Smooth muscle cell (in vitro differentiated cells): Measurements from ENCODE around the gene GTSF1L. TPM values are rescaled to one million over a fixed set of nuclear protein-coding genes. Genes with fewer than 3 reads are reported as not detected.

Experiments
- DNase-seq: peaks from one replicate; lab custom pipeline; 2025; ENCODE audit not compliant: unreplicated experiment; lab: John Stamatoyannopoulos, UW
- H2AFZ ChIP-seq: fragments of 200-600 bp; sonication (generic); 2 replicates; pipeline ENCODE4 v1.6.0; 2016; ENCODE audit warnings: antibody characterized with exemption, low read depth, mild to moderate bottlenecking
- H3F3A ChIP-seq: fragments of 200-600 bp; sonication (generic); 2 replicates; pipeline ENCODE4 v1.6.0; 2017; ENCODE audit warnings: antibody characterized with exemption, low read depth
- H3K27ac ChIP-seq: fragments of 200-600 bp; sonication (generic); 2 replicates; pipeline ENCODE4 v1.5.1; 2016; ENCODE audit warnings: low read depth, mild to moderate bottlenecking
- H3K27me3 ChIP-seq: fragments of 200-600 bp; sonication (generic); 2 replicates; pipeline ENCODE4 v1.6.1; 2016; ENCODE audit warnings: low read depth, mild to moderate bottlenecking
- H3K36me3 ChIP-seq: fragments of 200-600 bp; sonication (generic); 2 replicates; pipeline ENCODE4 v1.5.1; 2016; ENCODE audit warnings: low read depth
- H3K4me1 ChIP-seq: fragments of 200-600 bp; sonication (generic); 2 replicates; pipeline ENCODE4 v1.5.1; 2016; ENCODE audit warnings: low read depth
- H3K4me2 ChIP-seq: fragments of 200-600 bp; sonication (generic); 2 replicates; pipeline ENCODE4 v1.6.0; 2016; ENCODE audit warnings: mild to moderate bottlenecking
- H3K4me3 ChIP-seq: fragments of 200-600 bp; sonication (generic); 2 replicates; pipeline ENCODE4 v1.5.1; 2016; ENCODE audit warnings: mild to moderate bottlenecking
- H3K79me2 ChIP-seq: fragments of 200-600 bp; sonication (generic); 2 replicates; pipeline ENCODE4 v1.6.0; 2016; ENCODE audit warnings: low read depth, mild to moderate bottlenecking
- H3K9ac ChIP-seq: fragments of 200-600 bp; sonication (generic); 2 replicates; pipeline ENCODE4 v1.6.0; 2016; ENCODE audit warnings: low read depth
- H3K9me3 ChIP-seq: fragments of 200-600 bp; sonication (generic); replicated peaks from 2 replicates; pipeline ENCODE4 v1.5.1; 2016; ENCODE audit warnings: low read depth
- H4K20me1 ChIP-seq: fragments of 200-600 bp; sonication (generic); 2 replicates; pipeline ENCODE4 v1.6.0; 2016; ENCODE audit warnings: low read depth
- CTCF ChIP-seq: fragments of 200-600 bp; sonication (generic); IDR thresholded peaks from 2 replicates; pipeline ENCODE4 v1.5.1; 2017; ENCODE audit warnings: borderline replicate concordance, mild to moderate bottlenecking, antibody characterized with exemption; ENCODE audit not compliant: insufficient read depth, poor library complexity, severe bottlenecking
- WGBS: methylation state at CpG from one replicate; pipeline ENCODE4 v1.1.7; 2016; ENCODE audit warnings: low lambda C conversion rate; 5-methylcytosine and 5-hydroxymethylcytosine counted together
- polyA plus RNA-seq: library from polyadenylated mRNA; unstranded; fragments of >200 nt; fragmentation: Nextera tagmentation; extraction: Ambion mirVana; gene quantifications from 2 replicates; pipeline ENCODE4 v1.2.1, GENCODE V29; 2016
- total RNA-seq: library from RNA; depleted of rRNA; stranded (reverse); fragments of >200 nt; gene quantifications from 2 replicates; pipeline ENCODE4 v1.2.3, GENCODE V29; 2014

Gene GTSF1L
- total RNA-seq (not detected in 2 replicates), polyA plus RNA-seq (not detected in 2 replicates)

- no peak within 1 kb of the TSS for H2AFZ ChIP-seq
These were observed at the start of gene GTSF1L for GRCh38 chr20:43726811-43727338. Gene GTSF1L (minus strand): TSS chr20:43727002. CDS start chr20:43726694, 308 bp downstream.

GRCh38 chr20:43774754-43775153 is 48.0 kb upstream of the GTSF1L start:
- Histone ChIP-seq H3K27me3 (peaks cover 5% of the 10 kb centered on the region), H3K9me3 (no peaks in the 10 kb centered on the region), H3K79me2 (no peaks in the 10 kb centered on the region), H3K4me3 (no peak overlapping the region), H4K20me1 (no peaks in the 10 kb centered on the region), H3K9ac (no peak overlapping the region), H2AFZ (no peak overlapping the region), H3K36me3 (no peaks in the 10 kb centered on the region), H3K4me2 (no peak overlapping the region), H3K4me1 (no peaks in the 10 kb centered on the region), H3F3A (no peaks in the 10 kb centered on the region), H3K27ac (no peak overlapping the region)
- no peak for DNase-seq
- WGBS = 92% methylated on average over 10 of the region's 10 CpGs
- TF ChIP-seq CTCF = no peak

More at GRCh38 chr20:43726811-43727338, at the start of gene GTSF1L:
- no peaks in the 10 kb centered on the region for H3K79me2 ChIP-seq
- no peaks in the 10 kb centered on the region for H3F3A ChIP-seq
- no peak for TF ChIP-seq CTCF
- H3K4me1 ChIP-seq = no peaks in the 10 kb centered on the region
- no peak within 1 kb of the TSS for H3K4me3 ChIP-seq
- no peak for DNase-seq
- 88% methylated on average over 11 of the region's 11 CpGs for WGBS
- H3K4me2 ChIP-seq = no peak within 1 kb of the TSS
- H3K9me3 ChIP-seq = no peaks in the 10 kb centered on the region
- no peak within 1 kb of the TSS for H3K9ac ChIP-seq
- H3K27me3 ChIP-seq = no peaks in the 10 kb centered on the region
- H4K20me1 ChIP-seq = no peaks in the 10 kb centered on the region
- no peak within 1 kb of the TSS for H3K27ac ChIP-seq
- no peaks in the 10 kb centered on the region for H3K36me3 ChIP-seq

GRCh38 chr20:43771503-43772190 is 44.8 kb upstream of the GTSF1L start:
- Histone ChIP-seq H3K4me1 (no peaks in the 10 kb centered on the region), H3K27ac (no peak overlapping the region), H3F3A (no peaks in the 10 kb centered on the region), H3K9ac (no peak overlapping the region), H2AFZ (no peak overlapping the region), H3K27me3 (peaks cover 15% of the 10 kb centered on the region), H3K4me3 (no peak overlapping the region), H3K79me2 (no peaks in the 10 kb centered on the region), H3K36me3 (no peaks in the 10 kb centered on the region), H3K9me3 (no peaks in the 10 kb centered on the region), H4K20me1 (no peaks in the 10 kb centered on the region), H3K4me2 (no peak overlapping the region)
- no peak for TF ChIP-seq CTCF
- no peak for DNase-seq
- whole genome bisulfite sequencing = 95% methylated on average over 9 of the region's 9 CpGs
